ENCODE measurements around the gene CCNB2.
"Not testable (repeated sequence)": the region's sequence is repeated elsewhere in the genome, so short reads cannot be mapped to it uniquely, and the experiment has no call there.

Gene CCNB2

DNA sequence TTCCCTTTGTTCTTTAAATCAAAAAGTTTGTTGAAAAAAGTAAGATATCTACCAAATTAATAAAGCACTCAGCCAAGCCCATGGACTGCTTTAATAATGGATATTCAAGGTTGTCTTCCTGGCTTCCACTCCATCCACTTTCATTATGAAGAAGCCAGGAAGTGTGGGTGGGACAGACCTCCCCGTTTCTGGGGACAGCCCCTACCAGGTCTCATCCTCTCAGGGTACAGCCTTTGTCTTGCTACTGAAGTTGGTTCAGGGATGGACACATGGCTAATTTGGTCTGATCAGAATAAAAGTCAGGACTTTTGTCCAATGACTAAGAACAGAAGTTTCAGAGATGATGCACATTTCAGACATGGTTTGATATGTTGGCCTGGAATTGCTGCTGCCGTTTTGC, 32.6 kb downstream of the CCNB2 start:
- DNase-seq, result no peak

- DNase-seq, result no peak
Observed at GRCh38 chr15:59138243-59138642, 33.3 kb downstream of the CCNB2 start.

DNA sequence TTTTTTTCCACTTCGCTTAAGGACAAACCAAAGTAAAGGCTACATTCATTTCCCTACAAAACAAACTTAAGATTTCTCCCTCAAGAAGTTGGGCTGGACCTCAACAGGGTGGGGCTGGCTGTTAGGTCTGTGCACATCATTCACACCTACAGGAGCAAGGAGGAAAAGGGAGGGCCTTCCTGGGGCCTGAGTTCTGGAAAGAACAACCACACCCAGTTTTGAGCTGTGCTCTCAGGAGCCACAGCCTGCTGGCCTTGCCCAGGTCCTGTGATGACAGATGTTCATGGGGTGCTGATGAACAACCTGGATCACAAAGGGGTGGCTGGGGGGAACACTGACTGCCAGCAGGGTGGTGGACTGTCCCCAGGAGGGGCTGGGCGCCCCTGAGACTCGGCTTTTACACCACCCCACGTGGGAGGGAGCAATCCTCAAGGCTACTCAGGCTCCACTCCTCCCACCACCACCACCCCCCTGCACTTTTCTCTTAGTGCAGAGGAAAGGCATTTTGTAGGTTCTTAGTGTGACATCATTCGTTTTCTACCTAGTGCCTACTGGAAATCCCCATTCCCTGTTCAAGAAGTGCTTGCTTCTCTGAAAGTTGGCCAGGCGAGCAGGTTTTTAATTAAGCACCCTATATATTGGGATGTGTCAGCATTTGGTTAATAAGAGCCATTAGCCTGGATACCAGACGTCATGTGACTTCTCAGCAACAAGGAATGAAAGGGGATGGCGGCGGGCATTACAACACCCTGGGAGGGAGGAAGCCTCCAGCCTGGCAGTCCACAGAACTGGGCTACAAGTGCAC, 35.7 kb downstream of the CCNB2 start:
- no peak for DNase-seq

- DNase-seq, result no peak
Observed at GRCh38 chr15:59143281-59143680, 38.3 kb downstream of the CCNB2 start.

- DNase-seq, result not testable (repeated sequence)
Observed at GRCh38 chr15:59144594-59144993, 39.6 kb downstream of the CCNB2 start.

DNA sequence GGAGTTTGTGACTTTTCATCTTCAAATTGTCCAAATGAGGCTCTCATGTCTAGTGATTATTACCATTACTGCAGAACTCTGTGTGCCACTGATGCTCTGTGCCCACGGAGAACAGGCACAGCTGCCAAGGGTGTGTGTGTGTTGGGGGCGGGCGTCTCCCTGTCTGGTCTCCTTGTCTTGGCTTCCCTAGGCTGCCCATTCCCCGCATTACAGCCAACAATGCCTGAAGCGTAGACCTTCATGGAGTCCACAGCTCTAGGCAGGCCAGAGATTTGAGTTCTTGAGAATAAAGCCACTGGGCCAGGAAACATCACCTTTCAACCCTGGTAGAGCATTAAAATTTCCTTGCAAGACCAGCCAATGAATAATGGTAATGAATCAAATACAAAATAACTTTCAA, 42.7 kb downstream of the CCNB2 start:
- DNase-seq, result no peak

- no peak for DNase-seq
Observed at GRCh38 chr15:59148153-59148833, 43.3 kb downstream of the CCNB2 start.

GRCh38 chr15:59150185-59150584, 45.2 kb downstream of the CCNB2 start:
- no peak for DNase-seq

GRCh38 chr15:59152694-59153450, 47.9 kb downstream of the CCNB2 start:
- no peak for DNase-seq

DNA sequence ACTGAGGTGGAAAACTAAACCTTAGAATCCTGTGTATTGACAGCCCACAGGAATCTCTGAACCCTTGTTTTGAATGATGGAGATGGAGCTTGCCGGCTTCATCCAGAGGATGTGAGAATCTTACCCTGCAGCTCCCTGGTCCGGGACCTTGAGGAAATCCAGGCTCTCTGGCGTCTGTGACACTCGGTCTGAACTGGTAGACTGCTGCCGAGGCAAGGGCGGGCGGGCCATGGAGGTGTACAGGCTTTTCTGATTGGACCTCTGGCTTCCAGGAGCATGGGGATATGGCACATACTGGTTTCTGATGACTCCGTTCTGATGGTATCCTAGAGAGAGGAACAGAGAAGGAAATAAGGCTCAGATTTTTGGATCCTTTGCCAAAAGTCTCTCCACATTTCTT, 48.5 kb downstream of the CCNB2 start:
- DNase-seq, result no peak

DNA sequence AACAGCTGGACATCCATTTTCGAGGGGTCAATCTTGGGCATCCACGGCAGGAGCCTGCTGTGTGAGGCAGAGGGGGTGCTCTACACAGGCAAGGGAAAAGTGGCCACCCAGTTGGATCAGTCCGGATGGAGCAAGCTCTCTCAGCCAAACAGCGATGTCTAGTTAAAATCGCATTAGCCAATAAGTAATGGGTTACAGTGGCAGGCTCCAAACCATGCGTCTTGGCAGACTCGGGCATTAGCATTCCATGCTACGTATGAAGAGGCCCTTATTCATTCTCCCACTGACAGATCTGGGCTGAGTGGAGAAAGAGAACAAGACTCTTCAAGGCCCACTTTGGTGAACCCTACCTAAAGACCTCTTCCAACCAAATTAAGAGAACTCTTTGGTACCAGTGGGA, 49.3 kb downstream of the CCNB2 start:
- DNase-seq, result no peak

GRCh38 chr15:59155431-59155830, 50.5 kb downstream of the CCNB2 start:
- DNase-seq, result no peak

DNA sequence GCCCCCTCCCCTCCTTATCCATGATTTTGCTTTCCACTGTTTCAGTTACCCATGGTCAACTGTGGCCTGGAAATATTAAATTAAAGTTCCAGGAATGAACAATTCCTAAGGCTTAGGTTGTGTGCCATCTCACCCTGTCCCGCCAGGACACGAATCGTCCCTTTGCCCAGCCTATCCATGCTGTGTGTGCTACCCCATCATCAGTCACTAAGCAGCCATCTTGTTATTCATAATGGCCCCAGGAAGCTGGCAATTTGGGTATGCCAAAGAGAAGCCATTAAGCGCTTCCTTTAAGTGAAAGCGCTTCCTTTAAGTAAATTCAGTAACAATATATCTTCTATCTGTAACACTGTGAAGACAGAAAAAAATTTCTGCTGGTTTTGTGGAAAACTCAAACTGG, 52.5 kb downstream of the CCNB2 start:
- no peak for DNase-seq

- DNase-seq, result no peak
Observed at GRCh38 chr15:59157840-59158700, 53.1 kb downstream of the CCNB2 start.

DNA sequence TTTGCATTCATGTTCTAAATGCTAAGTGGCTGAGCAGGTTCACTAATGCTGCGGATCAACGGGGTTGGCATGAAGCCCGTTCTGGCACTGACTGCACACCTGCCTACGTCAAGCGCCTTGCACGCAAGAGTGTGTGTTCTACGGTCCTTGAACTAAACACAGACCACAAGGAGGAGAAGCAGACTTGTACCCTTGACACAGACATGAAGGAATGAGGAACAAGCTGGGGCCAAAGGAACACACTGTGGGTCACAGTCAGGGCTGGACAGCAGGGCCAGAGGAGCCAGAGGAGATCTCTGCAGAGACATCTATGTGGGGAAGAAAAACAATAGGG, 53.7 kb downstream of the CCNB2 start:
- no peak for DNase-seq

DNA sequence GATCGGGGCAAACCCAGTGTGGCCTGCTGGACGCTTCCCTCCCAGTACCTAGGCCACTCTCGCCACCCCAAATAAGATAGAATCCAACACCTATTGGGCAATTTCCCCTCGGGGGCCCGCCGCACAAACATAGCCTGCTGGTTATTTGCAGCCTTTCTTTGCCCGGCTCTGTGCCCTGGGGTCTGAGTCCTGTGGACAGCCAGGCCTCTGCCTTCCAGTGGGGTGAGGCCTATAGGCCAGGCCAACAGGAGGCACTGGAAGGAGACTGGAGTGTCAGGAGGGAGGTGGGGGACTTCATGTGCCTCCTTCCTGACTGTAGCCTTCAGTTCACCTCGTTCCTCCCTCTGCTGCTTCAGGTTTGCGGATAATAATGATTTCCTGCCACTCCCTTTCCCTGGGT, 54.3 kb downstream of the CCNB2 start:
- DNase-seq, result no peak

- peak; percentile 6 for DNase-seq
Observed at GRCh38 chr15:59160880-59161593, 56.1 kb downstream of the CCNB2 start.

GRCh38 chr15:59162080-59162479, 57.1 kb downstream of the CCNB2 start:
- DNase-seq, result not testable (repeated sequence)

DNA sequence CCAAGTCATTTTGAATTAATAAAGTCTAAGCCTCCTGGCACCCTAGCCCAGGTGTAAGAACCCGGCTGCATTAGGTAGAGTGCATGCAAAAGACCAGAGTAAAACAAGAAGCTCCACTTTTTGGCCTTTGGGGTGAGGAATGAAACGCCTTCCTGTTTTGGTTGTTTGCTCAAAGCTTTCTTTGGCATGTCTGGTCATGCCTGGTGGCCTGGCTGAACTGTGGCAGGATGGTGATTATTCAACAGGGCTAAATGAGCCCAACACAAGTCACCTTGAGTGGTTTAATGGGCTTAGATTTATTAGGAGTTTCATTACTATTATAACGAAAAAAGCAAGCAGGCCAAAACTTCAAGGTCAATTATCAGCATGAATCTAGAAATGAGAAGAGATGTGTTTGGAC, 60.8 kb downstream of the CCNB2 start:
- DNase-seq, result no peak

GRCh38 chr15:59166166-59166565, 61.2 kb downstream of the CCNB2 start:
- DNase-seq, result no peak

DNA sequence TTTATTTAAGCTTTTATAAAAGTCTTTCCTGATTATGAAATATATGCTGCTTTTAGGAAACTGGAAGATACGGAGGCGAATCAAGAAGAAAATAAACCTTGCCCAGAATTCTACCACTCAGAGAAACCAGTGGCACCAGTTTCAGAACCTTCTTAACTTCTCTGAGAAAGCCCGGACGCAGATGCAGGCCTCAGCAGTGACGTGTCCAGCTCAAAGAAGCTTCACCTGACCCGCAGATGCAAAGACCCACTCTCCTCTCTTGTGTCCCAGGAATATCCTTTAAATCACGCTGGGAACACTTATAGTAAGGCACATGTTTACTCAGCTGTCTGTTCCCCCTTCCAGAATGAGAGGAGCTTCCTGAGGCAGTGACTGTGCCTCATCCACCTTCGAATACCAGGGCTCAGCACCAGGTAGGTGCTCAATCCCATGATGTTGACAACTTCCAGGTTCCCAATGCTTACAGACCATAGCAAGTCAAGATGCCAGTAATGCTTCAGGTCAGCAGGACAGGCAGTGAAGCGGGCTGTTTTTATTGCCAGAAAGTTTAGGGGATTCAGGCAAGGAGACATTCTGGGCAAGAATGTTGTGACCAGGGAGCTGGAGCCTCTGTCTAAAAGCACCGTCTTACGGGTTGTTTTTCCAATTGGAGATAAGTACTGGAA, 61.8 kb downstream of the CCNB2 start:
- DNase-seq, result no peak

DNA sequence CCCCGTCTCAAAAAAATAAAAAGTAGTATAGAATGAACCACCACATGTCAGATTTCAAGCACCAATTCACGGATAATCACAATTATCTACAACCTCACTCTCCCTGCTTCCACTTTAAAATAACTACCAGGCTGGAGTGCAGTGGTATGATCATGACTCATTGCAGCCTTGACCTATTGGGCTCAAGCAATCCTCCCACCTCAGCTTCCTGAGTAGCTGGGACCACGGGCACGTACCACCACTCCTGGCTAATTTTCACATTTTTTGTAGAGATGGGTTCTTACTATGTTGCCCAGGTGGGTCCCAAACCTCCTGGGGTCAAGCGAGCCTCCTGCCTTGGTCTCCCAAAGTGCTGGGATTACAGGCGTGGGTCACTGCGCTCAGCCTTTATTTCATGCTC, 63.6 kb downstream of the CCNB2 start:
- DNase-seq, result no peak

Data from NCI-H2227 treated with DMSO at 0.1 percent for 48 hours (cell line).